Gastrocnemius medialis (tissue), 4 donors: ENCODE data around the gene PHF2. TPM values are rescaled to one million over a fixed set of nuclear protein-coding genes. Genes with fewer than 3 reads are reported as not detected.

ENCODE experiments used
- ATAC-seq, 2 donors: fragments of 150-250 bp; one replicate each; pipeline ENCODE4 v1.9.1; 2016
- DNase-seq, 2 donors: peaks; one replicate each; pipeline ENCODE4 v3.0.0-alpha.2; 2019
- H3K27ac ChIP-seq, 4 donors: fragments of 200-600 bp; sonication (generic); 1 replicate in 1 of 4; 2 replicates in 3 of 4; pipeline ENCODE4 v1.5.1; 2016 to 2018; ENCODE audit warnings: mild to moderate bottlenecking in 2 of 4, moderate library complexity in 1 of 4
- H3K27me3 ChIP-seq, 3 donors: fragments of 200-600 bp; sonication (generic) in 2 of 3; 1 replicate in 1 of 3; 2 replicates in 2 of 3; pipeline versions ENCODE4 v1.5.1 to v1.6.0; 2016 to 2019; ENCODE audit warnings: mild to moderate bottlenecking in 1 of 3, moderate library complexity in 1 of 3
- H3K36me3 ChIP-seq, 2 donors: fragments of 200-600 bp; sonication (generic) in 1 of 2; one replicate each; pipeline ENCODE4 v1.5.1; 2017 to 2018
- H3K4me1 ChIP-seq, 2 donors: fragments of 200-600 bp; sonication (generic) in 1 of 2; one replicate each; pipeline ENCODE4 v1.5.1; 2016 to 2017; ENCODE audit warnings: mild to moderate bottlenecking in 2 of 2
- H3K4me3 ChIP-seq, 4 donors: fragments of 200-600 bp; sonication (generic) in 3 of 4; 1 replicate in 1 of 4; 2 replicates in 3 of 4; pipeline ENCODE4 v1.5.1; 2016 to 2019; ENCODE audit warnings: mild to moderate bottlenecking in 2 of 4
- H3K9me3 ChIP-seq, 3 donors: fragments of 200-600 bp; sonication (generic) in 2 of 3; 1 replicate in 1 of 3; 2 replicates in 2 of 3; pipeline ENCODE4 v1.5.1; 2016 to 2019
- POLR2A ChIP-seq, 2 donors: fragments of 450-650 bp; IDR thresholded peaks; one replicate each; pipeline ENCODE4 v1.6.1; 2017; ENCODE audit warnings: antibody characterized with exemption in 2 of 2, mild to moderate bottlenecking in 2 of 2, moderate library complexity in 2 of 2
- in situ Hi-C, 4 donors: fragments of 200-750 bp; cut with MboI; loops; one replicate each; pipeline versions ENCODE4 v1.15.0 to v1.8.0; 2017; ENCODE audit warnings: low sequenced_read_pairs in 4 of 4
- intact Hi-C: fragments of 100-400 bp; cut with DNase I; formaldehyde crosslinking; loops from one replicate; pipeline ENCODE4 v1.15.1; 2023; ENCODE audit warnings: low total_unique reads
- total RNA-seq, 4 donors: library from RNA; depleted of rRNA; stranded (reverse); fragments of >200 nt; gene quantifications; one replicate each; pipeline versions ENCODE4 v1.1.0 to v1.2.3, GENCODE V29; 2016
- TF ChIP-seq, protein P1 (sequence below), 5 experiments: fragments of 450-650 bp in 3 of 5; fragments of 200-600 bp in 2 of 5; sonication (generic) in 2 of 5; IDR thresholded peaks in 4 of 5; conservative IDR thresholded peaks in 1 of 5; 1 replicate in 4 of 5; 2 replicates in 1 of 5; pipeline ENCODE4 v1.5.1; 2016 to 2019; ENCODE audit warnings: antibody characterized with exemption in 5 of 5, mild to moderate bottlenecking in 3 of 5, moderate library complexity in 3 of 5

Gene PHF2
- total RNA-seq, 4 donors from 2014 or later = 18.8 to 24.3 (median 21.9) TPM

DNA sequence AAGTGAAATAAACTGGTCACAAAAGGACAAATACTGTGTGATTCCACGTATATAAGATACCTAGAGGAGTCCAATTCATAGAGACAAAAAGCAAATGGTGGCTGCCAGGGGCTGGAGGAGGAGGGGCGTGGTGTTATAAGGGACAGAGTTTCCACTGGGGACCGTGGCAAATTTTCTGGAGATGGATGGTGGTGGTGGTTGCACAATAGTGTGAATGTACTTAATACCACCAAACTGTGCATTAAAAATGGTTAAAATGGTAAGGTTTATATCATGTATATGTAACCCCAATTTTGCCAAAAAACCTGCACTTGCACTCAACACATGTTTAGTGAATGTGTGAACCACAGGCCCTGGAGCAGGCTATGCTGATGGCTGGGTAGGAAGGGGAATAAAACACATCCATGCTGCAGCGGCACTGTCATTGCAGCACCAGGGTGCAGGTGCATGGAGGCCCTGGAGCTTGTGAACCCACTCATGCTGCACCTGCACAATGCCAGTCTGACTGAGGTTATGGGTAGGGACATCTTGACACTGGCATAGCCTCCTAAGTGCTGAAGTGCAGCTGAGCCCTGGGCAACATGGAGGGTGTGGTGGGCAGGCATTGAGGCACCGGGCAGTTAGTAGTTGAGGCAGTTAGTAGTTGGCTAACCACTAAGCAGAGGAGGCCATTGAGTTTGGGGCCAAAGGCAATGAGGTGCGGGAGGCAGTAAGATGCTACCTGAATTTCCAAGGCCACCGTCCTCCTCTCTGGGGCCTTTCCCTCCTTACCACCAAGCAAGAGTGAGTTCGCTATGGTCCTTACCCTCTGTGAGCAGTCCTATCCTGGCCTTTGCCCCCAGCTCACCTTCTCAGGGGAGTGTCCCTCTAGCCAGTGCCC lies 3.5 kb upstream of the PHF2 start:
- no peaks in the 10 kb centered on the region for H3K27me3 ChIP-seq
- intact Hi-C loops (no loop called here), in situ Hi-C loops (loop anchor here (25.0 kb wide), 3 partner anchors 111 to 411 kb away; partner anchors contain the start of genes FAM120A (in 1 of the 4) and FAM120AOS (in 1 of the 4))
- no peak overlapping the region for H3K4me3 ChIP-seq
- DNase-seq = no peak
- H3K4me1 ChIP-seq = peaks cover 11 to 12% of the 10 kb centered on the region in 2 donors
- TF ChIP-seq, protein P1, sequence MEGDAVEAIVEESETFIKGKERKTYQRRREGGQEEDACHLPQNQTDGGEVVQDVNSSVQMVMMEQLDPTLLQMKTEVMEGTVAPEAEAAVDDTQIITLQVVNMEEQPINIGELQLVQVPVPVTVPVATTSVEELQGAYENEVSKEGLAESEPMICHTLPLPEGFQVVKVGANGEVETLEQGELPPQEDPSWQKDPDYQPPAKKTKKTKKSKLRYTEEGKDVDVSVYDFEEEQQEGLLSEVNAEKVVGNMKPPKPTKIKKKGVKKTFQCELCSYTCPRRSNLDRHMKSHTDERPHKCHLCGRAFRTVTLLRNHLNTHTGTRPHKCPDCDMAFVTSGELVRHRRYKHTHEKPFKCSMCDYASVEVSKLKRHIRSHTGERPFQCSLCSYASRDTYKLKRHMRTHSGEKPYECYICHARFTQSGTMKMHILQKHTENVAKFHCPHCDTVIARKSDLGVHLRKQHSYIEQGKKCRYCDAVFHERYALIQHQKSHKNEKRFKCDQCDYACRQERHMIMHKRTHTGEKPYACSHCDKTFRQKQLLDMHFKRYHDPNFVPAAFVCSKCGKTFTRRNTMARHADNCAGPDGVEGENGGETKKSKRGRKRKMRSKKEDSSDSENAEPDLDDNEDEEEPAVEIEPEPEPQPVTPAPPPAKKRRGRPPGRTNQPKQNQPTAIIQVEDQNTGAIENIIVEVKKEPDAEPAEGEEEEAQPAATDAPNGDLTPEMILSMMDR (IDR thresholded peaks at IDR 0.05 in 4 of 5, conservative IDR thresholded peaks at IDR 0.05 in 1 of 5) = no peak
- TF ChIP-seq POLR2A (IDR thresholded peaks at IDR 0.05) = no peak
- H3K9me3 ChIP-seq = no peaks in the 10 kb centered on the region
- H3K27ac ChIP-seq = no peak overlapping the region
- no peak for ATAC-seq
- H3K36me3 ChIP-seq = no peaks in the 10 kb centered on the region

DNA sequence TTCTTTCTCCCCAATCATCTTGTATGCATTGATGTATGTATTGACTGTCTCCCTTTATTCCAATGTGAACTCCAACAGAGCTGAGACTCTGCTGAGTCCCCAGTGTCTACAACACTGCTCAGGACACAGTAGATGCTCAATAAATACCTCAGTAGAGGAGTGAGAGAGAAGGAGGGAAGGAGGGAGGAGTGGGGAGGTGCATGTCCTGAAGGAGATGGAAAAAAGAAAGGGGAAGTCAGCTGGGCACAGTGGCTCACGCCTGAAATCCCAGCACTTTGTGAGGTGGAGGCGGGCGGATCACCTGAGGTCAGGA lies 2.9 kb upstream of the PHF2 start:
- in situ Hi-C loops = loop anchor here (25.0 kb wide), 3 partner anchors 111 to 411 kb away; partner anchors contain the start of genes FAM120A (in 1 of the 4) and FAM120AOS (in 1 of the 4)
- Histone ChIP-seq H3K27ac (no peak overlapping the region), H3K4me3 (no peak overlapping the region), H3K9me3 (no peaks in the 10 kb centered on the region), H3K36me3 (no peaks in the 10 kb centered on the region), H3K4me1 (peaks cover 17 to 18% of the 10 kb centered on the region in 2 donors), H3K27me3 (no peaks in the 10 kb centered on the region)
- no peak for DNase-seq
- TF ChIP-seq, protein P1 (IDR thresholded peaks at IDR 0.05 in 4 of 5, conservative IDR thresholded peaks at IDR 0.05 in 1 of 5) = no peak
- TF ChIP-seq POLR2A (IDR thresholded peaks at IDR 0.05) = no peak
- ATAC-seq = no peak
- intact Hi-C loops = no loop called here

DNA sequence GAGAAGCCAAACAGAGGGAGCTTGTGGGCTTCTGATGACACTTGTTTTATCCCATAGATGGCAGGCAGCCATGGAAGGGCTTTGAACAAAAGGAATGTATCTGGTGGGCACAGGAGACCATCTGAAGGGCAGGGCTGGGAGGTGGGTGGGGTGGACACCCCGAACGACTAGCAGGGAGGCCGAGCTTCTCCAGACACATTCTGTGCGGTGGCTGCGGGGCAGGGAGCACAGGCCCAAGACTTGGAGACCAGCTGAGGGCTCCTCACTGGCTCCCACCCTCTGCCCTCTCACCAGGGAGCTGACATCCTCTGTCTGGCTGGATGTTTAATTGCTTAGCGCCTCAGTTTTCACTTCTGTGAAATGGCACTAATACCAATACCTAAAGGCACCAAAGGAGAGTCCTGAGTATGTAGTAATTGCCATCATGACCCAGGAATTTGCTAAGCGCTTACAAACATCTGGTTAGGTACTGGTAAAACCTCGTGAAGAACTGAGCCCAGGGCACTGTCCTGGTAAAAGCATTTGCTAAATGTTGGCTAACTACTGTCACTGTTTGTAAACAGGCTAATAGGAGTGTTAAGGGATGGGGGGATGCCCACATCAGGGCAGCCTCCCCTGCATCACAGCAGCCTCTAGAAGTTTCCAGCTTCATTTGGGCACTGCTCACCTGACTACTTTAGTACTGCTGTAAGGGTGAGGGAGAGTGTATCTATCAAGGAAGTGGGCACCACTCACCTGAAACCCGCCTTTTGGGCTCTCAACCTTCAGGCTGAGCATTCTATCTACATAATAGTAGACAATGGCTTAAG lies 2.1 kb upstream of the PHF2 start:
- TF ChIP-seq POLR2A (IDR thresholded peaks at IDR 0.05) = no peak
- TF ChIP-seq, protein P1 (IDR thresholded peaks at IDR 0.05 in 4 of 5, conservative IDR thresholded peaks at IDR 0.05 in 1 of 5) = no peak
- Histone ChIP-seq H3K36me3 (no peaks in the 10 kb centered on the region), H3K4me1 (peaks cover 22 to 25% of the 10 kb centered on the region in 2 donors), H3K27ac (peak overlapping the region in 1 of 4 donors; percentile 89), H3K9me3 (no peaks in the 10 kb centered on the region), H3K4me3 (no peak overlapping the region), H3K27me3 (no peaks in the 10 kb centered on the region)
- in situ Hi-C loops (loop anchor here (25.0 kb wide), 3 partner anchors 112 to 412 kb away; partner anchors contain the start of genes FAM120A (in 1 of the 4) and FAM120AOS (in 1 of the 4)), intact Hi-C loops (no loop called here)
- DNase-seq (no peak), ATAC-seq (no peak)

DNA sequence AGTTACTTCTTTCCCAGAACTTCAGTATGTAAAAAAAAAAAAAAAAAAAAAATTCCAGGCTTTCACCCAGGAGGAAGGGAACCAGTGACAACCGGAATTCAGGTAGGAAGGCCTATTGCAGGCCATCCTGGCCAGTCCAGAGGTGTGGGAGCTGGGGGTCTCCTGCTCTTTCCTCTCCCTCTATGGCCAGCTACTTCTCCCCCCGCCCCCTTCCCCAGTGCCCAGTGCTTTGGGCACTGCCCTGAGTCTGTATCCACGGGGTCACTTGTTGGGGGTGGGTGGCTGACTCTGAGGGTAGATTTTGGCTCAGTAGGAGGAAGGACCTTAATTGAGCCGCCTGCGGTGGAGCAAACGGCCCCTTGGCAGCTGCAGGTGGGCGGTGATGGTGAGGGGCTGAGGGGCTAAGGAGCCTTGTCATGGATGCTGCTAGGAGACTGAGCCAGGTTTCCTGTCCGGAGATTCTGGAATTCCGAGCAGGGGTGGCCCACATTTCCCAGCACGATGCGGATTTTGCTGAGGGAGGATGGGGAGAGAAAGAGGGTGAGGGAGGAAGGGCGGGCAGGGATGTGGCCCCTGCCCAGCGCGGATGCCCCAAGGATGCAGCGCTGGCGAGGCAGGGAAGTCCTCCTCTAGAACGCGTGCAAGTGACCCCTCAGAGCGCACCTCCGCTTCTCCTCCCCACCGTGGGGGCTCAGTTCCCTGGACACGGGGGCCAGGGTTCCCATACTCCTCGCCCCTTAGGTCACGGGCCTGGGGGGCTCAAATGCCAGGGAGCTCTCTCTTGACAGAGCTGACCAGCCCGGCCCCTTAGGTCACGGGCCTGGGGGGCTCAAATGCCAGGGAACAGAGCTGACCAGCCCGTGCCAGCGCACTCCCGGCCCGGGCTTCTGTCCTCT lies 1.2 kb upstream of the PHF2 start:
- peak in 1 of 2 donors; percentile 16 for ATAC-seq

More for the DNA sequence above, 1.2 kb upstream of the PHF2 start:
- DNase-seq = no peak
- in situ Hi-C loops = loop anchor here (25.0 kb wide), 3 partner anchors 113 to 413 kb away; partner anchors contain the start of genes FAM120A (in 1 of the 4) and FAM120AOS (in 1 of the 4)
- peak overlapping the region; percentile 71 to 80 (median 76) for H3K4me3 ChIP-seq
- peak overlapping the region; percentile 84 to 89 (median 86) for H3K27ac ChIP-seq
- H3K36me3 ChIP-seq = no peaks in the 10 kb centered on the region
- no peaks in the 10 kb centered on the region for H3K27me3 ChIP-seq
- intact Hi-C loops = no loop called here
- TF ChIP-seq POLR2A (IDR thresholded peaks at IDR 0.05) = no peak
- TF ChIP-seq, protein P1 (IDR thresholded peaks at IDR 0.05 in 4 of 5, conservative IDR thresholded peaks at IDR 0.05 in 1 of 5) = no peak
- peaks cover 31 to 34% of the 10 kb centered on the region in 2 donors for H3K4me1 ChIP-seq
- H3K9me3 ChIP-seq = no peaks in the 10 kb centered on the region
